ENCODE results near the gene CBX3. TPM values are rescaled to one million over a fixed set of nuclear protein-coding genes. Genes with fewer than 3 reads are reported as not detected.

The CBX3 gene
- total RNA-seq, 4 donors from 2014 or later: 61.1 to 92.1 (median 83.3) TPM

GRCh38 chr7:26212921-26213718 lies 11.6 kb downstream of the CBX3 start:
- no peak overlapping the region for H3K27ac ChIP-seq
- no peak for TF ChIP-seq CTCF (IDR thresholded peaks at IDR 0.05)
- TF ChIP-seq POLR2AphosphoS5 (IDR thresholded peaks at IDR 0.05): no peak
- no peak for TF ChIP-seq POLR2A (IDR thresholded peaks at IDR 0.05)
- TF ChIP-seq EP300 (IDR thresholded peaks at IDR 0.05): no peak
- WGBS, 2 donors (ENCODE audit: low coverage in 1 of 2): 60 to 77% methylated on average over 2 of the region's 2 CpGs
- no peaks in the 10 kb centered on the region for H3K9me3 ChIP-seq
- H3K4me3 ChIP-seq: no peak overlapping the region
- no peaks in the 10 kb centered on the region for H3K27me3 ChIP-seq
- H3K36me3 ChIP-seq: peaks cover 0 to 56% of the 10 kb centered on the region in 2 donors
- H3K4me1 ChIP-seq: no peaks in the 10 kb centered on the region
- no peak for ATAC-seq

GRCh38 chr7:26213807-26214515 lies 12.4 kb downstream of the CBX3 start:
- TF ChIP-seq EP300 (IDR thresholded peaks at IDR 0.05): no peak
- TF ChIP-seq POLR2A (IDR thresholded peaks at IDR 0.05): no peak
- TF ChIP-seq CTCF (IDR thresholded peaks at IDR 0.05): no peak
- no peak for TF ChIP-seq POLR2AphosphoS5 (IDR thresholded peaks at IDR 0.05)

GRCh38 chr7:26216049-26216448 lies 14.5 kb downstream of the CBX3 start:
- ATAC-seq: no peak
- Histone ChIP-seq H3K9me3 (no peaks in the 10 kb centered on the region), H3K4me3 (no peak overlapping the region), H3K27me3 (no peaks in the 10 kb centered on the region), H3K27ac (no peak overlapping the region), H3K4me1 (no peaks in the 10 kb centered on the region), H3K36me3 (peaks cover 0 to 27% of the 10 kb centered on the region in 2 donors)
- WGBS, 2 donors (ENCODE audit: low coverage in 1 of 2): 75 to 89% methylated on average over 2 of the region's 2 CpGs
- TF ChIP-seq POLR2A (IDR thresholded peaks at IDR 0.05) (no peak), EP300 (IDR thresholded peaks at IDR 0.05) (no peak), POLR2AphosphoS5 (IDR thresholded peaks at IDR 0.05) (no peak), CTCF (IDR thresholded peaks at IDR 0.05) (no peak)

More at GRCh38 chr7:26213807-26214515, 12.4 kb downstream of the CBX3 start:
- WGBS, 2 donors (ENCODE audit: low coverage in 1 of 2): 73 to 87% methylated on average over 3 to 5 of the region's 5 CpGs
- Histone ChIP-seq H3K27ac (no peak overlapping the region), H3K9me3 (no peaks in the 10 kb centered on the region), H3K4me3 (no peak overlapping the region), H3K4me1 (no peaks in the 10 kb centered on the region), H3K36me3 (peaks cover 0 to 48% of the 10 kb centered on the region in 2 donors), H3K27me3 (no peaks in the 10 kb centered on the region)
- no peak for ATAC-seq

- 41 to 53% methylated on average over 3 to 5 of the region's 5 CpGs for WGBS, 2 donors (ENCODE audit: low coverage in 1 of 2)
- Histone ChIP-seq H3K27ac (no peak overlapping the region), H3K4me1 (no peaks in the 10 kb centered on the region), H3K27me3 (peaks cover 13% of the 10 kb centered on the region), H3K4me3 (no peak overlapping the region), H3K36me3 (no peaks in the 10 kb centered on the region), H3K9me3 (no peaks in the 10 kb centered on the region)
- TF ChIP-seq CTCF (IDR thresholded peaks at IDR 0.05): no peak
- no peak for ATAC-seq
Observed at GRCh38 chr7:26224359-26224758, 22.8 kb downstream of the CBX3 start.
